K562 (cell line): ENCODE measurements around the gene PCCB. TPM values are rescaled to one million over a fixed set of nuclear protein-coding genes. Genes with fewer than 3 reads are reported as not detected.

Experiments
- ESRRA ChIP-seq: fragments of 450-650 bp; IDR thresholded peaks from 2 replicates; pipeline ENCODE4 v1.6.1; 2014; ENCODE audit warnings: low read depth, mild to moderate bottlenecking, moderate library complexity, borderline replicate concordance
- LARP7 ChIP-seq: fragments of 450-650 bp; IDR thresholded peaks from 2 replicates; pipeline ENCODE4 v1.6.1; 2016
- TRIM24 ChIP-seq, 2 experiments: fragments of 450-650 bp; IDR thresholded peaks; 2 replicates each; pipeline ENCODE4 v1.6.1; 2016
- ZNF124 ChIP-seq: sonication (generic); formaldehyde crosslinking; IDR thresholded peaks from 2 replicates; pipeline ENCODE4 v1.8.1; 2022; ENCODE audit warnings: missing genetic modification reagents
- ZNF175 ChIP-seq: fragments of 200-800 bp; sonication (Bioruptor generic); IDR thresholded peaks from 2 replicates; pipeline ENCODE4 v1.6.1; 2016; ENCODE audit warnings: low read depth, mild to moderate bottlenecking, missing genetic modification characterization, missing compliant biosample characterization
- ZNF76 ChIP-seq: fragments of 250-450 bp; sonication (Bioruptor Pico); IDR thresholded peaks from 2 replicates; pipeline ENCODE4 v1.4.0; 2020; ENCODE audit warnings: mild to moderate bottlenecking, moderate library complexity, borderline replicate concordance
- ZNF830 ChIP-seq: fragments of 250-450 bp; sonication (Bioruptor Pico); IDR thresholded peaks from 2 replicates; pipeline ENCODE4 v1.5.0; 2021; ENCODE audit warnings: mild to moderate bottlenecking
- polyA plus RNA-seq, 8 experiments: library from polyadenylated mRNA; depleted of rRNA in 4 of 8; stranded (reverse) in 5 of 8; unstranded in 3 of 8; fragments of >200 nt; fragmentation: Nextera tagmentation in 2 of 8; fragmentation: Illumina TruSeq in 1 of 8; extraction: Ambion mirVana in 2 of 8; extraction: Trizol in 1 of 8; gene quantifications; 2 replicates each; pipeline versions ENCODE4 v1.2.1 to v1.2.3, GENCODE V29; 2011 to 2014; ENCODE audit warnings: inconsistent platforms in 1 of 8, missing spikeins in 1 of 8
- total RNA-seq, 7 experiments: library from RNA; depleted of rRNA in 6 of 7; stranded (reverse); fragments of >200 nt in 6 of 7; fragmentation: Illumina TruSeq in 2 of 7; extraction: Trizol in 2 of 7; gene quantifications; 2 replicates each; pipeline versions ENCODE4 v1.2.1 to v1.2.3, GENCODE V29; 2011 to 2021; ENCODE audit warnings: low replicate concordance in 1 of 7
- TF ChIP-seq, protein P1 (sequence below), 2 experiments: fragments of 250-450 bp in 1 of 2; fragments of 450-650 bp in 1 of 2; sonication (Bioruptor Pico) in 1 of 2; IDR thresholded peaks; 2 replicates each; pipeline versions ENCODE4 v1.6.1 to v1.8.0; 2016 to 2021; ENCODE audit warnings: mild to moderate bottlenecking in 2 of 2, moderate library complexity in 2 of 2, missing compliant biosample characterization in 1 of 2, missing genetic modification characterization in 1 of 2
- TF ChIP-seq, protein P2 (sequence below): fragments of 450-650 bp; IDR thresholded peaks from 2 replicates; pipeline ENCODE4 v1.6.1; 2016; ENCODE audit warnings: low read depth, mild to moderate bottlenecking, moderate library complexity
- TF ChIP-seq, protein P3 (sequence below), 3 experiments: fragments of 200-800 bp in 1 of 3; sonication (Bioruptor generic) in 1 of 3; sonication (generic) in 1 of 3; formaldehyde crosslinking in 1 of 3; IDR thresholded peaks; 2 replicates each; pipeline versions ENCODE4 v1.6.1 to v1.8.0; 2016 to 2022; ENCODE audit warnings: mild to moderate bottlenecking in 2 of 3, missing compliant biosample characterization in 2 of 3, missing genetic modification characterization in 2 of 3, missing genetic modification reagents in 1 of 3
- TF ChIP-seq, protein P4 (sequence below), 2 experiments: fragments of 450-650 bp in 1 of 2; sonication (generic) in 1 of 2; formaldehyde crosslinking in 1 of 2; IDR thresholded peaks; 2 replicates each; pipeline versions ENCODE4 v1.7.1 to v1.9.0; 2016 to 2022; ENCODE audit warnings: inconsistent platforms in 1 of 2, mild to moderate bottlenecking in 1 of 2, missing genetic modification reagents in 1 of 2
- TF ChIP-seq, protein P5 (sequence below): IDR thresholded peaks from 2 replicates; pipeline ENCODE4 v1.6.1; 2011; ENCODE audit not compliant: insufficient read length; ENCODE audit errors: extremely low read depth

The PCCB gene
- total and polyA plus RNA-seq, 9 of the 15 experiments (the other 6 are each of a cell fraction or from before 2014, with no cell fraction given) = 69.5 to 173 (median 92.8) TPM

DNA sequence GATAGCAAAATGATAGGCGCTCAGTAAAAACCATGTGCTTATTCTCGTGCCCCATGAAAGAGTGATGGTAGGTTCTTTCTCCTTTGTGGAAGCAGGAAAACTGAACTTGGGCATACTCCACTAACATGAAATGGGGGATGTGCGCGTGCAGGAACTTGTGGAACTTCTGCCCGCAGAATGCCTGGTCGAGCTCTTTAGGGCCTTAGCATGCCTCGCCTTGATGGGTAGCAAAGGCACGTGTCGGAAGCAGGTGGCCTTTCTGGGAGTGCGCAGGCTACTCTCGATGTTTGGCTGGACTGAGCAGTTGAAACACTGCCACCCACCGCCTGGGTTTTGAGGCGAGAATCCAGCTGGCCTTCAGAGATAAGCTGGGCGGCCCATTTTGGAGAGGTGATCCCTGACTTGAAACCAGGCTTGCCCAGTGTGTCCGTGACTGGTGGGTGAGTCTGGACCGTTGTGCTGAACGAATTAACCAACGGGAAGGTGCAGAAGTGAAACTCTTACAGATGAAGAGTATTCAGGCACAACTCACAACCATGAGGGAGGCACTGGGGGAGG, 842 bp downstream of the PCCB start (continued):
- TF ChIP-seq, protein P1, sequence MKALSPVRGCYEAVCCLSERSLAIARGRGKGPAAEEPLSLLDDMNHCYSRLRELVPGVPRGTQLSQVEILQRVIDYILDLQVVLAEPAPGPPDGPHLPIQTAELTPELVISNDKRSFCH (CRISPR knock-in tag; IDR thresholded peaks at IDR 0.05) = no peak
- TF ChIP-seq, protein P1 (tag; IDR thresholded peaks at IDR 0.05) = peak; percentile 56; the same call in 1 of the 2 replicates
- TF ChIP-seq, protein P2, sequence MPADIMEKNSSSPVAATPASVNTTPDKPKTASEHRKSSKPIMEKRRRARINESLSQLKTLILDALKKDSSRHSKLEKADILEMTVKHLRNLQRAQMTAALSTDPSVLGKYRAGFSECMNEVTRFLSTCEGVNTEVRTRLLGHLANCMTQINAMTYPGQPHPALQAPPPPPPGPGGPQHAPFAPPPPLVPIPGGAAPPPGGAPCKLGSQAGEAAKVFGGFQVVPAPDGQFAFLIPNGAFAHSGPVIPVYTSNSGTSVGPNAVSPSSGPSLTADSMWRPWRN = no peak; the same call in 1 of the 2 replicates
- TF ChIP-seq ZNF830 (CRISPR knock-in tag) = no peak
- TF ChIP-seq TRIM24 (IDR thresholded peaks at IDR 0.05) = 0 out of 4 replicates have a peak, but pooled peaks have one; percentile 14 to 16
- TF ChIP-seq, protein P3, sequence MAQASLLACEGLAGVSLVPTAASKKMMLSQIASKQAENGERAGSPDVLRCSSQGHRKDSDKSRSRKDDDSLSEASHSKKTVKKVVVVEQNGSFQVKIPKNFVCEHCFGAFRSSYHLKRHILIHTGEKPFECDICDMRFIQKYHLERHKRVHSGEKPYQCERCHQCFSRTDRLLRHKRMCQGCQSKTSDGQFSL (CRISPR knock-in tag; IDR thresholded peaks at IDR 0.05) = no peak
- TF ChIP-seq, protein P3 (tag; IDR thresholded peaks at IDR 0.05) = no peak
- TF ChIP-seq ZNF175 = no peak
- TF ChIP-seq, protein P4, sequence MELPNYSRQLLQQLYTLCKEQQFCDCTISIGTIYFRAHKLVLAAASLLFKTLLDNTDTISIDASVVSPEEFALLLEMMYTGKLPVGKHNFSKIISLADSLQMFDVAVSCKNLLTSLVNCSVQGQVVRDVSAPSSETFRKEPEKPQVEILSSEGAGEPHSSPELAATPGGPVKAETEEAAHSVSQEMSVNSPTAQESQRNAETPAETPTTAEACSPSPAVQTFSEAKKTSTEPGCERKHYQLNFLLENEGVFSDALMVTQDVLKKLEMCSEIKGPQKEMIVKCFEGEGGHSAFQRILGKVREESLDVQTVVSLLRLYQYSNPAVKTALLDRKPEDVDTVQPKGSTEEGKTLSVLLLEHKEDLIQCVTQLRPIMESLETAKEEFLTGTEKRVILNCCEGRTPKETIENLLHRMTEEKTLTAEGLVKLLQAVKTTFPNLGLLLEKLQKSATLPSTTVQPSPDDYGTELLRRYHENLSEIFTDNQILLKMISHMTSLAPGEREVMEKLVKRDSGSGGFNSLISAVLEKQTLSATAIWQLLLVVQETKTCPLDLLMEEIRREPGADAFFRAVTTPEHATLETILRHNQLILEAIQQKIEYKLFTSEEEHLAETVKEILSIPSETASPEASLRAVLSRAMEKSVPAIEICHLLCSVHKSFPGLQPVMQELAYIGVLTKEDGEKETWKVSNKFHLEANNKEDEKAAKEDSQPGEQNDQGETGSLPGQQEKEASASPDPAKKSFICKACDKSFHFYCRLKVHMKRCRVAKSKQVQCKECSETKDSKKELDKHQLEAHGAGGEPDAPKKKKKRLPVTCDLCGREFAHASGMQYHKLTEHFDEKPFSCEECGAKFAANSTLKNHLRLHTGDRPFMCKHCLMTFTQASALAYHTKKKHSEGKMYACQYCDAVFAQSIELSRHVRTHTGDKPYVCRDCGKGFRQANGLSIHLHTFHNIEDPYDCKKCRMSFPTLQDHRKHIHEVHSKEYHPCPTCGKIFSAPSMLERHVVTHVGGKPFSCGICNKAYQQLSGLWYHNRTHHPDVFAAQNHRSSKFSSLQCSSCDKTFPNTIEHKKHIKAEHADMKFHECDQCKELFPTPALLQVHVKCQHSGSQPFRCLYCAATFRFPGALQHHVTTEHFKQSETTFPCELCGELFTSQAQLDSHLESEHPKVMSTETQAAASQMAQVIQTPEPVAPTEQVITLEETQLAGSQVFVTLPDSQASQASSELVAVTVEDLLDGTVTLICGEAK (IDR thresholded peaks at IDR 0.05) = no peak
- TF ChIP-seq, protein P4 (CRISPR knock-in tag; IDR thresholded peaks at IDR 0.05) = no peak; the same call in 1 of the 2 replicates
- TF ChIP-seq LARP7 = no peak
- TF ChIP-seq ESRRA = no peak; the same call in 1 of the 2 replicates
- TF ChIP-seq, protein P5, sequence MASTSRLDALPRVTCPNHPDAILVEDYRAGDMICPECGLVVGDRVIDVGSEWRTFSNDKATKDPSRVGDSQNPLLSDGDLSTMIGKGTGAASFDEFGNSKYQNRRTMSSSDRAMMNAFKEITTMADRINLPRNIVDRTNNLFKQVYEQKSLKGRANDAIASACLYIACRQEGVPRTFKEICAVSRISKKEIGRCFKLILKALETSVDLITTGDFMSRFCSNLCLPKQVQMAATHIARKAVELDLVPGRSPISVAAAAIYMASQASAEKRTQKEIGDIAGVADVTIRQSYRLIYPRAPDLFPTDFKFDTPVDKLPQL = no peak
- no peak for TF ChIP-seq ZNF76 (CRISPR knock-in tag)
- no peak for TF ChIP-seq ZNF124 (CRISPR knock-in tag)
